Right atrium auricular region (tissue), 2 donors: ENCODE measurements around the gene CST9. TPM values are rescaled to one million over a fixed set of nuclear protein-coding genes. Genes with fewer than 3 reads are reported as not detected.
"Not testable (repeated sequence)": the region's sequence is repeated elsewhere in the genome, so short reads cannot be mapped to it uniquely, and the experiment has no call there.

ENCODE experiments used
- DNase-seq: peaks from one replicate; pipeline ENCODE4 v3.0.0-alpha.2; 2019; ENCODE audit warnings: low spot score
- H3K27ac ChIP-seq, 2 donors: fragments of 200-600 bp; sonication (generic); 1 replicate in 1 of 2; 2 replicates in 1 of 2; pipeline ENCODE4 v1.5.1; 2016 to 2019
- H3K27me3 ChIP-seq, 2 donors: fragments of 200-600 bp; sonication (generic); one replicate each; pipeline versions ENCODE4 v1.5.1 to v1.6.0; 2017 to 2019
- H3K36me3 ChIP-seq: fragments of 200-600 bp; sonication (generic); one replicate; pipeline ENCODE4 v1.5.1; 2016
- H3K4me1 ChIP-seq, 2 donors: fragments of 200-600 bp; sonication (generic); one replicate each; pipeline versions ENCODE4 v1.5.1 to v1.6.0; 2017 to 2019
- H3K4me3 ChIP-seq, 2 donors: fragments of 200-600 bp; sonication (generic); 1 replicate in 1 of 2; 2 replicates in 1 of 2; pipeline ENCODE4 v1.5.1; 2017 to 2019; ENCODE audit warnings: mild to moderate bottlenecking in 1 of 2, moderate library complexity in 1 of 2
- H3K9me3 ChIP-seq, 2 donors: fragments of 200-600 bp; sonication (generic); one replicate each; pipeline ENCODE4 v1.5.1; 2019
- total RNA-seq, 2 donors: library from RNA; depleted of rRNA; stranded (reverse); fragments of >200 nt; gene quantifications; one replicate each; pipeline ENCODE4 v1.1.0, GENCODE V29; 2016
- TF ChIP-seq, protein P1 (sequence below), 2 donors: fragments of 200-600 bp; sonication (generic); IDR thresholded peaks; one replicate each; pipeline ENCODE4 v1.5.1; 2019; ENCODE audit warnings: antibody characterized with exemption in 2 of 2

CST9 gene
- total RNA-seq, 2 donors from 2014 or later: not detected

DNA sequence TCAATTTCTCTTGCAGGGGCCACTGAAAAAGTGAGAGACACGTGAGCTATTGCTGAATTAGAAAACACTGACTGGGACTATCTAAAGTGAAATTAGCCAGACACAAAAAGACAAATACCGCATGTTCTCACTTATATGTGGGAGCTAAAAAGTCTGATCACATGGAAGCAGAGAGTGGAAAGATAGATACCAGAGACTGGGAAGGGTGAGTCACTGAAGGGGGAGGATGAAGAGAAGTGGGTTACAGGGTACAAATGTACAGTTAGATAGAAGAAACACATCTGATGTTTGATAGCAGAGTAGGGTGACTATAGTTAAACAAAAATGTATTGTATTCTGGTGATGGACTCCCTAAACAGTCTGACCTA is 18.6 kb upstream of the CST9 start:
- Histone ChIP-seq H3K9me3 (no peaks in the 10 kb centered on the region), H3K27me3 (no peaks in the 10 kb centered on the region), H3K36me3 (no peaks in the 10 kb centered on the region), H3K27ac (peak overlapping the region; percentile 76 to 80), H3K4me3 (no peak overlapping the region), H3K4me1 (peaks cover 0 to 40% of the 10 kb centered on the region in 2 donors)
- TF ChIP-seq, protein P1, sequence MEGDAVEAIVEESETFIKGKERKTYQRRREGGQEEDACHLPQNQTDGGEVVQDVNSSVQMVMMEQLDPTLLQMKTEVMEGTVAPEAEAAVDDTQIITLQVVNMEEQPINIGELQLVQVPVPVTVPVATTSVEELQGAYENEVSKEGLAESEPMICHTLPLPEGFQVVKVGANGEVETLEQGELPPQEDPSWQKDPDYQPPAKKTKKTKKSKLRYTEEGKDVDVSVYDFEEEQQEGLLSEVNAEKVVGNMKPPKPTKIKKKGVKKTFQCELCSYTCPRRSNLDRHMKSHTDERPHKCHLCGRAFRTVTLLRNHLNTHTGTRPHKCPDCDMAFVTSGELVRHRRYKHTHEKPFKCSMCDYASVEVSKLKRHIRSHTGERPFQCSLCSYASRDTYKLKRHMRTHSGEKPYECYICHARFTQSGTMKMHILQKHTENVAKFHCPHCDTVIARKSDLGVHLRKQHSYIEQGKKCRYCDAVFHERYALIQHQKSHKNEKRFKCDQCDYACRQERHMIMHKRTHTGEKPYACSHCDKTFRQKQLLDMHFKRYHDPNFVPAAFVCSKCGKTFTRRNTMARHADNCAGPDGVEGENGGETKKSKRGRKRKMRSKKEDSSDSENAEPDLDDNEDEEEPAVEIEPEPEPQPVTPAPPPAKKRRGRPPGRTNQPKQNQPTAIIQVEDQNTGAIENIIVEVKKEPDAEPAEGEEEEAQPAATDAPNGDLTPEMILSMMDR (IDR thresholded peaks at IDR 0.05): no peak
- DNase-seq: no peak

DNA sequence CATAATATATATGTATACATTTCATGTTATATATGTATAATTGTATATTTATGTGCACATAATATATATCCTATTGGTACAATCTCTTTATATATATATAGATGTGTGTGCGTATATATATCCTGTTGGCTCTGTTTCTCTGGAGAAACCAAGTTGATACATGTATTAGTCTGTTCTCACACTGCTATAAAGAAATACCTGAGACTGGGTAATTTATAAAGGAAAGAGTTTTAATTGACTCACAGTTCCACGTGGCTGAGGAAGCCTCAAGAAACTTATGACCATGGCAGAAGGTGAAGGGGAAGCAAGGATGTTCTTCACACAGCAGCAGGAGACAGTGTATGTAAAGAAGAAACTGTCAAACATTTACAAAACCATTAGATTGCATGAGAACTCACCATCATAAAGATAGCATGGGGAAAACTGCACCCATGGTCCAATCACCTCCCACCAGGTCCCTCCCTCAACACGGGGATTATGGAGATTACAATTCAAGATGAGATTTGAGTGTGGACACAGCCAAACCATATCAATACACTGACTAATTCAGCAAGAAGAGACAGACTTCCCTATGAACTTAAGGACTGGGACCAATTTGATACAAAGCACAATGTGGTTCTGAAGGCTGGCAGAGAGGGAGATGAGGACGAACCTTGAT is 18.1 kb upstream of the CST9 start:
- TF ChIP-seq, protein P1 (IDR thresholded peaks at IDR 0.05): no peak
- H3K4me3 ChIP-seq: no peak overlapping the region
- H3K36me3 ChIP-seq: no peaks in the 10 kb centered on the region
- DNase-seq: no peak
- no peaks in the 10 kb centered on the region for H3K9me3 ChIP-seq
- H3K4me1 ChIP-seq: peaks cover 0 to 35% of the 10 kb centered on the region in 2 donors
- no peaks in the 10 kb centered on the region for H3K27me3 ChIP-seq
- H3K27ac ChIP-seq: peak overlapping the region; percentile 76 to 80

DNA sequence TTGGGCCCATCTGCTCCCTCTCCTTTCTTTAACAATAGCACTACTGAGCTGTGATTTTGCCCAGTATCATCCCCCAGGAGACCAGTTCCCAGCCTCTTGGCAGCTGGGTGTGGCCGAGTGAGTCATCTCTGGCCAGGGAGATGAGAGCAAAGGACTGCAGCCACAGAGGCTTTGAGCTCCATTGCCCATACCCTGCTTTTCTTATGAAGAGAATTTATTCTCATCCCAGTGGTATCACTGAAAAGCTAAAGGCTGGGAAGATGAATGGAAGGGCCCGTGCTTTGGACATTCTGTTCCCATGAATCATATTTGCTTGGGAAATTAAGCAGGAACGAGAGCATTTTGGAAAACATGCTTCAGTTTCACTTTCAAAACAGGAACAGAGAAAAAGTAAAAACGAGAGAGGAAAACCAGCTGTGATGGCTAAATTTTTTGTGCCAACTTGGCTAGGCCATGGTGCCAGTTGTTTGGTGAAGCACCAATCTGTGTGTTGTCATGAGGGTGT is 17.2 kb upstream of the CST9 start:
- Histone ChIP-seq H3K4me3 (peak overlapping the region; percentile 11 to 18), H3K27me3 (no peaks in the 10 kb centered on the region), H3K27ac (peak overlapping the region; percentile 76 to 80), H3K4me1 (peaks cover 0 to 27% of the 10 kb centered on the region in 2 donors), H3K9me3 (no peaks in the 10 kb centered on the region), H3K36me3 (no peaks in the 10 kb centered on the region)
- TF ChIP-seq, protein P1 (IDR thresholded peaks at IDR 0.05): no peak
- DNase-seq: peak; percentile 88

DNA sequence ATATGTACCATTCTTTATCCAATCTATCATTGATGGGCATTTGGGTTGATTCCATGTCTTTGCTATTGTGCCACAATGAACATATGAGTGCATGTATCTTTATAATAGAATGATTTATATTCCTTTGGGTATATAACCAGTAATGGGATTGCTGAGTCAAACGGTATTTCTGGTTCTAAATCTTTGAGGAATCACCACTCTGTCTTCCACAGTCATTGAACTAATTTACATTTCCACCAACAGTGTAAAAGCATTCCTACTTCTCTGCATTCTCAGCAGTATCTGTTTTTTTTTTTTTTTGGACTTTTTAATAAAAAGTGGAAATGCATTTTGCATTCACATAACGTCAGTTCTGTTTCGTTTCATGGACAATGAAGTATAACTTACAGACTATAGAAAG is 16.7 kb upstream of the CST9 start:
- H3K27me3 ChIP-seq, H3K9me3 ChIP-seq, H3K36me3 ChIP-seq, DNase-seq: not testable (repeated sequence)
- H3K4me3 ChIP-seq: peak overlapping the region in 1 of 2 donors; percentile 18
- peaks cover 0 to 27% of the 10 kb centered on the region in 2 donors for H3K4me1 ChIP-seq
- H3K27ac ChIP-seq: peak overlapping the region; percentile 76 to 80

DNA sequence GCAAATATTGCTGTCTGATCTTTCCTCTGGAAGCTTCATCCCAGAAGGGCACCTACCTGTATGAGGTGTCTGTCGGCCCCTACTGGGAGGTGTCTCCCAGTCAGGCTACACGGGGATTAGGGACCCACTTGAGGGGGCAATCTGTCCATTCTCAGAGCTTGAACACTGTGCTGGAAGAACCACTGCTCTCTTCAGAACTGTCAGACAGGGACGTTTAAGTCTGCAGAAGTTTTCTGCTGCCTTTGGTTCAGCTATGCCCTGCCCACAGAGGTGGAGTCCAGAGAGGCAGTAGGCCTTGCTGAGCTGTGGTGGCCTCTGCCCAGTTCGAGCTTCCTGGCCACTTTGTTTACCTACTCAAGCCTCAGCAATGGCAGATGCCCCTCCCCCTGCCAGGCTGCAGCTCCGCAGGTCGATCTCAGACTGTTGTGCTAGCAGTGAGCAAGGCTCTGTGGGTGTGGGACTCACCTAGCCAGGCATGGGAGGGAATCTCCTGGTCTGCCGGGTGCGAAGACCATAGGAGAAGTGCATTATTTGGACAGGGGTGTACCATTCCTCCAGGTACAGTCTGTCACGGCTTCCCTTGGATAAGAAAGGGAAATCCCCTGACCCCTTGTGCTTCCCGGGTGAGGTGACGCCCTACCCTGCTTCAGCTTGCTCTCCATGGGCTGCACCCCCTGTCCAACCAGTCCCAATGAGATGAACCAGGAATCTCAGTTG is 15.1 kb upstream of the CST9 start:
- H3K27me3 ChIP-seq, DNase-seq: not testable (repeated sequence)

DNA sequence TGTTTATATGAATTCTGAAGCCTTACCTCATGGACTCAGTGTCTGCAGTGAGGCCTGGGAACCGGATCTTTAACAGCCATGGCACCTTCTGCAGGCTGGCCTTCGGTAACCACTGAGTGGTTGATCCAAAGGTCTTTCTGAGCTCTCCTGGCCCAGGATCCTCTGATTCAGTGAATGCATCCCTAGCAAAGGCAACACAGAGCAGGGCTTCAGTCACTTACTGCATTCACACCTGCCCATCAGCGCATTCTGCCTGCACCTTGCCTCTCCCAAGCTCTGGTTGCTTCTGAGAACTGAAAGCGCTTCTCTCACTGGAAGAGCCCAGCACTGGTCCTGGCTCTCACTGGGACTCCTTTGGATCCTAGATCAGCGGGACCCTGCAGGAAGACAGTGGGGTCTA is 8.4 kb upstream of the CST9 start:
- Histone ChIP-seq H3K36me3 (no peaks in the 10 kb centered on the region), H3K9me3 (no peaks in the 10 kb centered on the region)

More for the DNA sequence above, 15.1 kb upstream of the CST9 start:
- H3K4me3 ChIP-seq, H3K36me3 ChIP-seq, H3K9me3 ChIP-seq, H3K27ac ChIP-seq: not testable (repeated sequence)
- H3K4me1 ChIP-seq: peaks cover 0 to 19% of the 10 kb centered on the region in 2 donors

More for the DNA sequence above, 8.4 kb upstream of the CST9 start:
- no peak for DNase-seq
- Histone ChIP-seq H3K4me1 (peaks cover 0 to 13% of the 10 kb centered on the region in 2 donors), H3K4me3 (no peak overlapping the region), H3K27me3 (no peaks in the 10 kb centered on the region), H3K27ac (peak overlapping the region; percentile 10 to 32)
- TF ChIP-seq, protein P1 (IDR thresholded peaks at IDR 0.05): no peak
